Cardiac fibroblast (primary cell): ENCODE data around the gene FAM174B.

Source experiments
- DNase-seq, 2 donors: peaks; one replicate each; pipeline versions ENCODE4 v3.0.0 to v3.0.0-alpha.2; 2010; ENCODE audit warnings: low read depth in 2 of 2
- H3K4me3 ChIP-seq, 2 donors: replicated peaks in 1 of 2; 1 replicate in 1 of 2; 2 replicates in 1 of 2; pipeline ENCODE4 v1.5.1; 2011; ENCODE audit warnings: low read depth in 2 of 2, low read length in 2 of 2, mild to moderate bottlenecking in 2 of 2, moderate library complexity in 1 of 2
- TF ChIP-seq, protein P1 (sequence below): IDR thresholded peaks from one replicate; pipeline ENCODE4 v1.5.1; 2011; ENCODE audit warnings: low read depth, mild to moderate bottlenecking, low read length, inconsistent platforms

FAM174B gene

DNA sequence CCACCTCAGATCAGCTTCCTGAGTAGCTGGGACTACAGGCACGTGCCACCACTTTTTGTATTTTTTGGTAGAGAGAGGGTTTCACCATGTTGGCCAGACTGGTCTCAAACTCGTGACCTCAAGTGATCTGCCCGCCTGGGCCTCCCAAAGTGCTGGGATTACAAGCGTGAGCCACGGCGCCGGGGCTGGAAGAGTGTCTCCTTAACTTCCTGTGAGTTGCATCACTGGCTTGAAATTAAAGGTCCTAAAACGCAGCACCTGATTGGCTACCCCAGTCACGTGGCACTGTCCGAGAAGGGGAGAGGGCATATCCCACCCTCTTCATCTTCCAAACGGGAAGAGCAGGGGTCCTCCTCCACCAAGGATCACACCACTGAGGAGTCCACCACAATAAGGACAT is 5.5 kb upstream of the FAM174B start:
- no peak overlapping the region for H3K4me3 ChIP-seq
- TF ChIP-seq, protein P1, sequence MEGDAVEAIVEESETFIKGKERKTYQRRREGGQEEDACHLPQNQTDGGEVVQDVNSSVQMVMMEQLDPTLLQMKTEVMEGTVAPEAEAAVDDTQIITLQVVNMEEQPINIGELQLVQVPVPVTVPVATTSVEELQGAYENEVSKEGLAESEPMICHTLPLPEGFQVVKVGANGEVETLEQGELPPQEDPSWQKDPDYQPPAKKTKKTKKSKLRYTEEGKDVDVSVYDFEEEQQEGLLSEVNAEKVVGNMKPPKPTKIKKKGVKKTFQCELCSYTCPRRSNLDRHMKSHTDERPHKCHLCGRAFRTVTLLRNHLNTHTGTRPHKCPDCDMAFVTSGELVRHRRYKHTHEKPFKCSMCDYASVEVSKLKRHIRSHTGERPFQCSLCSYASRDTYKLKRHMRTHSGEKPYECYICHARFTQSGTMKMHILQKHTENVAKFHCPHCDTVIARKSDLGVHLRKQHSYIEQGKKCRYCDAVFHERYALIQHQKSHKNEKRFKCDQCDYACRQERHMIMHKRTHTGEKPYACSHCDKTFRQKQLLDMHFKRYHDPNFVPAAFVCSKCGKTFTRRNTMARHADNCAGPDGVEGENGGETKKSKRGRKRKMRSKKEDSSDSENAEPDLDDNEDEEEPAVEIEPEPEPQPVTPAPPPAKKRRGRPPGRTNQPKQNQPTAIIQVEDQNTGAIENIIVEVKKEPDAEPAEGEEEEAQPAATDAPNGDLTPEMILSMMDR: no peak
- no peak for DNase-seq

DNA sequence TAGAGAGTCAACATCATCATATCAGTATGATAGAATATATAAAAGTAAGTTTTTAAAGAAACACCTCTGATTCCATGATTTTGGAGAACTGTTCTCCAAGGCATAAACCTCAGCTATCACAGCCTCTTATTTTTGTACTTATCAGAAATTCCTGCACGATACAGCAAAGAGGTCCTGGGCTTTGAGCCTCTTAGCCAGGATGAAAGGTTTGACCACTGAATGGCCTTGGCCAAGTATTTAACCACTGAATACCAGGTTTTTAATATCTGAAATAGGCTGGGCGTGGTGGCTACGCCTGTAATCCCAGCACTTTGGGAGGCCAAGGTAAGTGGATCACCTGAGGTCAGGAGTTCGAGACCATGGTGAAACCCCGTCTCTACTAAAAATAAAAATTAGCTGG is 1.9 kb upstream of the FAM174B start:
- no peak for DNase-seq
- no peak overlapping the region for H3K4me3 ChIP-seq
- TF ChIP-seq, protein P1: no peak

DNA sequence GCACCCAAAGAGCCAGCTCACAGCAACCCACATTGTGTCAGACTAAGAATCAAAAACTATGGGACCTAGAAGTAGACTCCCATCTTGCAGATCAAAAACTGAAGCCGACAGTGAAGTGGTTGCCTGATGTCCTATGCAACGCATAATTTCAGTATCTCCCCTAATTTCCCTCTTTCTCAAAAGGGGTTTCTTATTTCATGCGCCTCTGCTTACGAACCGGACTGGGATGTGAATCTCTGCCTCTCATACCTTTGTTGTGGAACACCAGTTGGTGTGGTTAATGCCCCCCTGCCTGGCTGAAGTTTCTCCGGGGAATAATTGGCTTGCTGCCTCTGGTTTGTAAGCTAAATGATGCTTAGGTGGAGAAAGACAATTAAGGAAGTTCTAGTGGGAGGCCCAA is 514 bp upstream of the FAM174B start:
- H3K4me3 ChIP-seq: no peak overlapping the region
- TF ChIP-seq, protein P1: no peak
- no peak for DNase-seq

DNA sequence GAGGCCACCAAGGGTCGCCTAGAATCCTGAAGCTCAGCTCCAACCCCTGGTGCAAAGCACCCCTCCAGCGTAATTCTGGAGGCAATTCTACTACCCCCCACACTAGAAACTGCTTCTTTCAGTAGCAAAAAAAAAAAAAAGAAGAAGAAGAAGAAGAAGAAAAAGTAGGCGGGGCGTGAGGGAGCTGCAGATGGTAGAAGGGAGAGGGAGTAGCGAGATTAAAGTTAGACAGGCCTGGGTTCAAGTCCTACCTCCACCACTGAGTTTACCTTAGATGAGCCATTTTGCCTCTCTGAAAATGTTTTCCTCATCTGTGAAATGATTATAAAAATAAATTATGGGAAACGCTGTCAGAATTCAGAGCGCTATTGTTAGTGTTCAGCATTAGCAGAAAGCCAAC is 913 bp downstream of the FAM174B start:
- TF ChIP-seq, protein P1: no peak
- DNase-seq: no peak
- H3K4me3 ChIP-seq: no peak overlapping the region

DNA sequence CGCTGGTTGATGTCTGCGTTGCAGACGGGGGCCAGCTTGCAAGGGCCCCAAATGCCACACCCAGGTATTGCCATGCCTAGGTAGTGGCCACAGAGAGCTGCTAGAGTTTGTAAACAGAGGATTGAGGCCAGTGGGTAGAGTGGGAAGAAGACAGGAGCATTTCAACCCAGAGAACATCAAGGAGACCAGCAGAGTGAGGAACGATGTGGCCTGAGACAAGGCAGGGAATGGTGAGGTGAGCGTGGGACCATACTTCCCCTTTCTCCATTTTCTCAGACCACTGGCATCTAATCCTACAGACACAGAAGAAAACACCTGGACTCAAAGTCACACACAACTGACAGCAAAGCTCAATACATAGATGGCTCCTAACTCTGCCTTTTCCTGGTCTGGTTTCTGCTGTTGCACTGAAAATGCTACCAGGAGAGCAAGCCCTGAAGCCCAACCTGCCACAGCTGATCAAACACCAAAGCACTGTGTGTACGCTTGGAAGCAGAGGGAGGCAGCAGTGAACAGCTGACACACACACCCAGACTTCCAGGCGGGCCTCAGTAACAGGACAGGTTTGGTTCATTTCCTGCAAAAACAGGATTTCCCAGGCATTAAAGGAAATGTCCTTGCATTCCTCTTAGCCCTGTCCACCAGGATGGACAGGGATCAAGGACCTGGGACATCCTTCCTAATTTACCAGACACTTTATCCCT is 1.6 kb downstream of the FAM174B start:
- DNase-seq: no peak
- TF ChIP-seq, protein P1: no peak

DNA sequence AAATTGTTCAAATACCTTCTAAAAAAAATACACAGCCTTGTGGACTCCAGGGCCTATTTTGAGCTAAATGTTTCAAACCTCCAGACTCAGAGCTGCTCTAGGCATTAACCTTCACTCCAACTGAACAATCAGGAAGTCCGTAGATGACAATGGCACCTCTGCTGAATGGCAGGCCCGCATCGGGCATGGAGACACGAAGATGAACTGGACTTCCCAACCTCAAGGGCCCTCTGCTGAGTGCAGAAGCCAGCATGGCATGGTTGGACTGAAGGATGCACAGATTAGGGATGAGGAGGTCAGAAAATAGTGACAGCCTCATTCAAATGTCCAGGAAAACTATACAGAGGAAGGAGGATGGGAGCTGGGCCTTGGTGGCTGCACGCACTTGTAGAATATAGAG is 2.2 kb downstream of the FAM174B start:
- no peak overlapping the region for H3K4me3 ChIP-seq
- TF ChIP-seq, protein P1: no peak
- DNase-seq: no peak

More for the DNA sequence above, 1.6 kb downstream of the FAM174B start:
- no peak overlapping the region for H3K4me3 ChIP-seq

DNA sequence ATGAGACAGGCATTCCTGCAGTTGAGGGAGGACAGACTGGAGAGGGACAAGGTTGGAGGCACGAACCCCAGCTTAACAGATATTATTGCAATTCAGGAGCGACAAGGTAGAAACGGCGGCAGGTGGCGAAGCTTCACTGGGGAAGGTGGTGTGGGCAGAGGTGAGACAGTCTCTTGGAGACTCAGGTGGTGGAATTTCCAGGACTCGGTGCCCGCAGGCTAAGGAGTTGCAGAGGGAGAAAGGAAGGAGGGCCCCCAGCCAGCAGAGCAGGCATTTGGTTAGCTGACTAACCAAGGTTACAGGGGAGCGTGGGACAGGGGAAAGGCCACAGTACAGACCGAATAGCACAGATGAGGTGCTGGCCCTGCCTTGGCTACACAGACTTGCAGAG is 3.0 kb downstream of the FAM174B start:
- H3K4me3 ChIP-seq: no peak overlapping the region
- no peak for DNase-seq
- TF ChIP-seq, protein P1: no peak
